Osteocyte (in vitro differentiated cells): Measurements from ENCODE around the gene HES6. TPM values are rescaled to one million over a fixed set of nuclear protein-coding genes. Genes with fewer than 3 reads are reported as not detected.

ENCODE experiments used
- DNase-seq: peaks from one replicate; pipeline ENCODE4 v3.0.0; 2021; ENCODE audit warnings: mixed read lengths; ENCODE audit not compliant: unreplicated experiment; ENCODE audit errors: extremely low spot score
- H3K27ac Mint-ChIP-seq: one replicate; pipeline ENCODE4 v1.8.0; 2021; ENCODE audit warnings: mild to moderate bottlenecking, mixed read lengths; ENCODE audit not compliant: unreplicated experiment
- H3K27me3 Mint-ChIP-seq: one replicate; pipeline ENCODE4 v1.8.0; 2021; ENCODE audit warnings: mixed read lengths; ENCODE audit not compliant: unreplicated experiment
- H3K36me3 Mint-ChIP-seq: one replicate; pipeline ENCODE4 v1.8.0; 2021; ENCODE audit warnings: mixed read lengths; ENCODE audit not compliant: unreplicated experiment
- H3K4me1 Mint-ChIP-seq: one replicate; pipeline ENCODE4 v1.8.0; 2021; ENCODE audit warnings: mixed read lengths; ENCODE audit not compliant: unreplicated experiment
- H3K4me3 Mint-ChIP-seq: one replicate; pipeline ENCODE4 v1.8.0; 2021; ENCODE audit warnings: mild to moderate bottlenecking, moderate library complexity, mixed read lengths; ENCODE audit not compliant: unreplicated experiment
- H3K9me3 Mint-ChIP-seq: one replicate; pipeline ENCODE4 v1.8.0; 2021; ENCODE audit warnings: mixed read lengths; ENCODE audit not compliant: unreplicated experiment
- CTCF ChIP-seq: fragments of 200-600 bp; sonication (generic); IDR thresholded peaks from 2 replicates; pipeline ENCODE4 v1.5.0; 2021; ENCODE audit warnings: antibody characterized with exemption, mild to moderate bottlenecking, moderate library complexity
- total RNA-seq: library from RNA; stranded (reverse); gene quantifications from 2 replicates; pipeline ENCODE4 v1.2.1, GENCODE V29; 2021

HES6 gene
- total RNA-seq, 1 donor from 2014 or later, result 6.2 TPM

- Mint-ChIP-seq H3K9me3 (no peaks in the 10 kb centered on the region), H3K4me3 (no peak overlapping the region), H3K27ac (no peak overlapping the region), H3K36me3 (peaks cover 9% of the 10 kb centered on the region), H3K4me1 (peaks cover 12% of the 10 kb centered on the region), H3K27me3 (no peaks in the 10 kb centered on the region)
- no peak for DNase-seq
- TF ChIP-seq CTCF, result no peak
Observed at GRCh38 chr2:238228700-238229099, 11.1 kb downstream of the HES6 start.

DNA sequence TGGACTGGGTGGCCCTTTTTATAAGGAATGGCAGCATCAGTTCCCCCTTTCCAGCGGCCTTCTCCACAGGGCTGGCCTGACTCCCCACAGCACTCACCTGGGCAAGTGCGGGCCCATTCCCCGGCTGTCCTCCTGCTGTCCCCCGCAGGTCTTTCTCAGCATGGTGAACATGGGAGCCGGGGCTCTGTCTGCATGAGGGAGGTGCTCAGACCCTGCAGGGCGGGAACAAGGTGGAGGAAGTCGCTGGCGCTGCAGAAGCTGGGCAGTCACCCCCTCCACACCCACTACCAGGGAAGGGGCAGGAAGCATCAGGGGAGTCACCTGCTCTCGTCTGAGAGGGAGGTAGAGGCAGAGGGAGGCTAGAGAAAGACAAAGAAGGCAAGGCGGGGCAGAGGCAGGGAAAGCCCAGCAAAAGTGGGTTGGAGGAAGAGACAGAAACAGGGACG lies 12.2 kb downstream of the HES6 start:
- no peak for DNase-seq
- Mint-ChIP-seq H3K4me3 (no peak overlapping the region), H3K27me3 (no peaks in the 10 kb centered on the region), H3K36me3 (peaks cover 9% of the 10 kb centered on the region), H3K9me3 (no peaks in the 10 kb centered on the region), H3K27ac (no peak overlapping the region), H3K4me1 (peaks cover 12% of the 10 kb centered on the region)
- TF ChIP-seq CTCF, result no peak

- Mint-ChIP-seq H3K4me3 (no peak overlapping the region), H3K4me1 (peaks cover 11% of the 10 kb centered on the region), H3K27me3 (no peaks in the 10 kb centered on the region), H3K36me3 (peaks cover 9% of the 10 kb centered on the region), H3K27ac (no peak overlapping the region), H3K9me3 (no peaks in the 10 kb centered on the region)
- DNase-seq, result no peak
- TF ChIP-seq CTCF, result no peak
Observed at GRCh38 chr2:238226698-238227586, 12.9 kb downstream of the HES6 start.

GRCh38 chr2:238225911-238226697 lies 13.7 kb downstream of the HES6 start:
- H3K36me3 Mint-ChIP-seq, result peaks cover 9% of the 10 kb centered on the region
- no peak overlapping the region for H3K27ac Mint-ChIP-seq

More at GRCh38 chr2:238225911-238226697, 13.7 kb downstream of the HES6 start:
- TF ChIP-seq CTCF, result no peak
- H3K9me3 Mint-ChIP-seq, result no peaks in the 10 kb centered on the region
- H3K4me1 Mint-ChIP-seq, result peaks cover 6% of the 10 kb centered on the region
- H3K27me3 Mint-ChIP-seq, result no peaks in the 10 kb centered on the region
- DNase-seq, result no peak
- H3K4me3 Mint-ChIP-seq, result no peak overlapping the region
